ENCODE results near the gene B3GLCT.
"Not testable (repeated sequence)": the region's sequence is repeated elsewhere in the genome, so short reads cannot be mapped to it uniquely, and the experiment has no call there.

B3GLCT gene

GRCh38 chr13:31172535-31172934 is 27.2 kb upstream of the B3GLCT start:
- Mint-ChIP-seq H3K9me3 (peaks cover 3% of the 10 kb centered on the region), H3K36me3 (ENCODE audit: low read depth) (no peaks in the 10 kb centered on the region), H3K27ac (no peak overlapping the region), H3K4me3 (no peak overlapping the region), H3K27me3 (ENCODE audit: low read depth) (peaks cover 5% of the 10 kb centered on the region), H3K4me1 (ENCODE audit: low read depth) (peaks cover 13% of the 10 kb centered on the region)
- DNase-seq (ENCODE audit: low spot score), result no peak

GRCh38 chr13:31174018-31174417 is 25.8 kb upstream of the B3GLCT start:
- H3K4me3 Mint-ChIP-seq, result no peak overlapping the region
- DNase-seq (ENCODE audit: low spot score), result no peak
- H3K4me1 Mint-ChIP-seq (ENCODE audit: low read depth), result peaks cover 5% of the 10 kb centered on the region
- no peaks in the 10 kb centered on the region for H3K36me3 Mint-ChIP-seq (ENCODE audit: low read depth)
- peaks cover 6% of the 10 kb centered on the region for H3K9me3 Mint-ChIP-seq
- peaks cover 10% of the 10 kb centered on the region for H3K27me3 Mint-ChIP-seq (ENCODE audit: low read depth)
- no peak overlapping the region for H3K27ac Mint-ChIP-seq

GRCh38 chr13:31175847-31176532 is 23.8 kb upstream of the B3GLCT start:
- H3K4me1 Mint-ChIP-seq (ENCODE audit: low read depth), result peaks cover 2% of the 10 kb centered on the region

GRCh38 chr13:31177813-31178495 is 21.8 kb upstream of the B3GLCT start:
- H3K27ac Mint-ChIP-seq; H3K4me1 Mint-ChIP-seq (ENCODE audit: low read depth); DNase-seq (ENCODE audit: low spot score); H3K36me3 Mint-ChIP-seq (ENCODE audit: low read depth); H3K27me3 Mint-ChIP-seq (ENCODE audit: low read depth); H3K9me3 Mint-ChIP-seq: not testable (repeated sequence)
- H3K4me3 Mint-ChIP-seq, result peak overlapping the region; percentile 31

More at GRCh38 chr13:31175847-31176532, 23.8 kb upstream of the B3GLCT start:
- H3K9me3 Mint-ChIP-seq, result peaks cover 6% of the 10 kb centered on the region
- no peaks in the 10 kb centered on the region for H3K36me3 Mint-ChIP-seq (ENCODE audit: low read depth)
- H3K4me3 Mint-ChIP-seq, result no peak overlapping the region
- DNase-seq (ENCODE audit: low spot score), result no peak
- no peak overlapping the region for H3K27ac Mint-ChIP-seq
- H3K27me3 Mint-ChIP-seq (ENCODE audit: low read depth), result peaks cover 10% of the 10 kb centered on the region

GRCh38 chr13:31179241-31179640 is 20.5 kb upstream of the B3GLCT start:
- H3K4me1 Mint-ChIP-seq (ENCODE audit: low read depth), result peaks cover 2% of the 10 kb centered on the region
- DNase-seq (ENCODE audit: low spot score), result no peak
- H3K27me3 Mint-ChIP-seq (ENCODE audit: low read depth), result peaks cover 4% of the 10 kb centered on the region
- H3K36me3 Mint-ChIP-seq (ENCODE audit: low read depth), result no peaks in the 10 kb centered on the region
- peaks cover 6% of the 10 kb centered on the region for H3K9me3 Mint-ChIP-seq
- H3K4me3 Mint-ChIP-seq, result no peak overlapping the region
- H3K27ac Mint-ChIP-seq, result no peak overlapping the region

- peaks cover 6% of the 10 kb centered on the region for H3K9me3 Mint-ChIP-seq
- H3K4me1 Mint-ChIP-seq (ENCODE audit: low read depth), result peaks cover 2% of the 10 kb centered on the region
- H3K36me3 Mint-ChIP-seq (ENCODE audit: low read depth), result no peaks in the 10 kb centered on the region
- no peak overlapping the region for H3K27ac Mint-ChIP-seq
- H3K4me3 Mint-ChIP-seq, result no peak overlapping the region
- H3K27me3 Mint-ChIP-seq (ENCODE audit: low read depth), result peaks cover 4% of the 10 kb centered on the region
- no peak for DNase-seq (ENCODE audit: low spot score)
Measured at GRCh38 chr13:31179754-31180153, 20.0 kb upstream of the B3GLCT start.

GRCh38 chr13:31182987-31183386 is 16.8 kb upstream of the B3GLCT start:
- H3K9me3 Mint-ChIP-seq, result peaks cover 2% of the 10 kb centered on the region
- DNase-seq (ENCODE audit: low spot score), result no peak
- H3K36me3 Mint-ChIP-seq (ENCODE audit: low read depth), result no peaks in the 10 kb centered on the region
- H3K27ac Mint-ChIP-seq, result no peak overlapping the region
- no peak overlapping the region for H3K4me3 Mint-ChIP-seq
- H3K27me3 Mint-ChIP-seq (ENCODE audit: low read depth), result peaks cover 8% of the 10 kb centered on the region
- peaks cover 2% of the 10 kb centered on the region for H3K4me1 Mint-ChIP-seq (ENCODE audit: low read depth)

- Mint-ChIP-seq H3K4me1 (ENCODE audit: low read depth) (no peaks in the 10 kb centered on the region), H3K36me3 (ENCODE audit: low read depth) (no peaks in the 10 kb centered on the region), H3K27me3 (ENCODE audit: low read depth) (peaks cover 11% of the 10 kb centered on the region), H3K27ac (no peak overlapping the region), H3K4me3 (no peak overlapping the region), H3K9me3 (no peaks in the 10 kb centered on the region)
- DNase-seq (ENCODE audit: low spot score), result no peak
Measured at GRCh38 chr13:31184451-31184850, 15.3 kb upstream of the B3GLCT start.

- H3K4me1 Mint-ChIP-seq (ENCODE audit: low read depth), result no peaks in the 10 kb centered on the region
- no peak overlapping the region for H3K4me3 Mint-ChIP-seq
- H3K27ac Mint-ChIP-seq, result no peak overlapping the region
- DNase-seq (ENCODE audit: low spot score), result no peak
- H3K9me3 Mint-ChIP-seq, result no peaks in the 10 kb centered on the region
- H3K27me3 Mint-ChIP-seq (ENCODE audit: low read depth), result peaks cover 14% of the 10 kb centered on the region
- no peaks in the 10 kb centered on the region for H3K36me3 Mint-ChIP-seq (ENCODE audit: low read depth)
Measured at GRCh38 chr13:31184981-31185645, 14.7 kb upstream of the B3GLCT start.

- H3K4me3 Mint-ChIP-seq, result no peak overlapping the region
- H3K27me3 Mint-ChIP-seq (ENCODE audit: low read depth), result peaks cover 23% of the 10 kb centered on the region
- H3K9me3 Mint-ChIP-seq, result no peaks in the 10 kb centered on the region
- H3K27ac Mint-ChIP-seq, result no peak overlapping the region
- H3K4me1 Mint-ChIP-seq (ENCODE audit: low read depth), result no peaks in the 10 kb centered on the region
- no peak for DNase-seq (ENCODE audit: low spot score)
- no peaks in the 10 kb centered on the region for H3K36me3 Mint-ChIP-seq (ENCODE audit: low read depth)
Measured at GRCh38 chr13:31191748-31192147, 8.0 kb upstream of the B3GLCT start.

GRCh38 chr13:31192306-31192705 is 7.5 kb upstream of the B3GLCT start:
- H3K27ac Mint-ChIP-seq, result no peak overlapping the region
- H3K9me3 Mint-ChIP-seq, result no peaks in the 10 kb centered on the region
- no peak overlapping the region for H3K4me3 Mint-ChIP-seq
- H3K36me3 Mint-ChIP-seq (ENCODE audit: low read depth), result no peaks in the 10 kb centered on the region
- no peaks in the 10 kb centered on the region for H3K4me1 Mint-ChIP-seq (ENCODE audit: low read depth)
- no peak for DNase-seq (ENCODE audit: low spot score)
- peaks cover 25% of the 10 kb centered on the region for H3K27me3 Mint-ChIP-seq (ENCODE audit: low read depth)

GRCh38 chr13:31195616-31196015 is 4.2 kb upstream of the B3GLCT start:
- Mint-ChIP-seq H3K9me3 (no peaks in the 10 kb centered on the region), H3K36me3 (ENCODE audit: low read depth) (no peaks in the 10 kb centered on the region), H3K4me1 (ENCODE audit: low read depth) (peaks cover 4% of the 10 kb centered on the region), H3K4me3 (no peak overlapping the region), H3K27me3 (ENCODE audit: low read depth) (peaks cover 23% of the 10 kb centered on the region), H3K27ac (no peak overlapping the region)
- DNase-seq (ENCODE audit: low spot score), result no peak

GRCh38 chr13:31196992-31197391 is 2.8 kb upstream of the B3GLCT start:
- peaks cover 10% of the 10 kb centered on the region for H3K4me1 Mint-ChIP-seq (ENCODE audit: low read depth)
- no peak for DNase-seq (ENCODE audit: low spot score)
- peaks cover 19% of the 10 kb centered on the region for H3K27me3 Mint-ChIP-seq (ENCODE audit: low read depth)
- H3K27ac Mint-ChIP-seq, result no peak overlapping the region
- no peaks in the 10 kb centered on the region for H3K36me3 Mint-ChIP-seq (ENCODE audit: low read depth)
- H3K4me3 Mint-ChIP-seq, result no peak overlapping the region
- no peaks in the 10 kb centered on the region for H3K9me3 Mint-ChIP-seq

- Mint-ChIP-seq H3K27ac (no peak overlapping the region), H3K27me3 (ENCODE audit: low read depth) (peaks cover 19% of the 10 kb centered on the region), H3K9me3 (no peaks in the 10 kb centered on the region), H3K36me3 (ENCODE audit: low read depth) (no peaks in the 10 kb centered on the region), H3K4me3 (peak overlapping the region; percentile 22), H3K4me1 (ENCODE audit: low read depth) (peaks cover 10% of the 10 kb centered on the region)
- no peak for DNase-seq (ENCODE audit: low spot score)
Measured at GRCh38 chr13:31198519-31198918, 1.3 kb upstream of the B3GLCT start.

All from T-helper 2 cell treated with Interferon-gamma antibody and Interleukin-4, amounts not matched to agents 5 μg/mL and 100 μg/mL, for 36 hours (primary cell).